Peyer's patch (tissue), 4 donors: ENCODE data around the gene SNX6. TPM values are rescaled to one million over a fixed set of nuclear protein-coding genes. Genes with fewer than 3 reads are reported as not detected.
"Not testable (repeated sequence)": the region's sequence is repeated elsewhere in the genome, so short reads cannot be mapped to it uniquely, and the experiment has no call there.

Source experiments
- DNase-seq, 3 donors: peaks; one replicate each; pipeline ENCODE4 v3.0.0-alpha.2; 2017 to 2019
- H3K27ac ChIP-seq, 4 donors: fragments of 200-600 bp; sonication (generic); one replicate each; pipeline ENCODE4 v1.5.1; 2016 to 2019
- H3K27me3 ChIP-seq, 2 donors: fragments of 200-600 bp; sonication (generic); one replicate each; pipeline ENCODE4 v1.5.1; 2019
- H3K36me3 ChIP-seq, 3 donors: fragments of 200-600 bp; sonication (generic); one replicate each; pipeline ENCODE4 v1.5.1; 2016 to 2019
- H3K4me1 ChIP-seq, 4 donors: fragments of 200-600 bp; sonication (generic); one replicate each; pipeline ENCODE4 v1.5.1; 2016 to 2019
- H3K4me3 ChIP-seq, 4 donors: fragments of 200-600 bp; sonication (generic); 1 replicate in 3 of 4; 2 replicates in 1 of 4; pipeline ENCODE4 v1.5.1; 2016 to 2019; ENCODE audit warnings: mild to moderate bottlenecking in 1 of 4
- H3K9me3 ChIP-seq, 4 donors: fragments of 200-600 bp; sonication (generic); one replicate each; pipeline ENCODE4 v1.5.1; 2016 to 2019; ENCODE audit warnings: mild to moderate bottlenecking in 1 of 4
- CTCF ChIP-seq, 6 experiments: fragments of 450-650 bp in 4 of 6; fragments of 200-600 bp in 2 of 6; sonication (generic) in 1 of 6; IDR thresholded peaks; one replicate each; pipeline ENCODE4 v1.5.1; 2017 to 2019; ENCODE audit warnings: antibody characterized with exemption in 6 of 6, mild to moderate bottlenecking in 3 of 6, moderate library complexity in 1 of 6
- POLR2A ChIP-seq, 2 donors: fragments of 450-650 bp; IDR thresholded peaks; one replicate each; pipeline ENCODE4 v1.5.1; 2017; ENCODE audit warnings: antibody characterized with exemption in 2 of 2, mild to moderate bottlenecking in 2 of 2, moderate library complexity in 2 of 2
- total RNA-seq, 4 donors: library from RNA; depleted of rRNA; stranded (reverse); fragments of >200 nt; gene quantifications; one replicate each; pipeline ENCODE4 v1.1.0, GENCODE V29; 2016

The SNX6 gene
- total RNA-seq, 4 donors from 2014 or later, result 46.8 to 90.2 (median 64.9) TPM

- DNase-seq, result no peak
- H3K27ac ChIP-seq, result no peak overlapping the region
- no peak overlapping the region for H3K4me3 ChIP-seq
- H3K9me3 ChIP-seq, result no peaks in the 10 kb centered on the region
- H3K36me3 ChIP-seq, result no peaks in the 10 kb centered on the region
- TF ChIP-seq CTCF (IDR thresholded peaks at IDR 0.05), result no peak
- no peak for TF ChIP-seq POLR2A (IDR thresholded peaks at IDR 0.05)
- no peaks in the 10 kb centered on the region for H3K4me1 ChIP-seq
- no peaks in the 10 kb centered on the region for H3K27me3 ChIP-seq
Observed at GRCh38 chr14:34646570-34647255, 16.8 kb upstream of the SNX6 start.

GRCh38 chr14:34643361-34643760 is 13.4 kb upstream of the SNX6 start:
- Histone ChIP-seq H3K36me3 (no peaks in the 10 kb centered on the region), H3K9me3 (no peaks in the 10 kb centered on the region), H3K27ac (no peak overlapping the region), H3K4me3 (no peak overlapping the region), H3K27me3 (no peaks in the 10 kb centered on the region), H3K4me1 (no peaks in the 10 kb centered on the region)
- DNase-seq, result no peak
- TF ChIP-seq CTCF (IDR thresholded peaks at IDR 0.05) (no peak), POLR2A (IDR thresholded peaks at IDR 0.05) (no peak)

GRCh38 chr14:34642595-34642994 is 12.6 kb upstream of the SNX6 start:
- Histone ChIP-seq H3K9me3 (no peaks in the 10 kb centered on the region), H3K4me1 (no peaks in the 10 kb centered on the region), H3K27ac (no peak overlapping the region), H3K4me3 (no peak overlapping the region), H3K36me3 (no peaks in the 10 kb centered on the region), H3K27me3 (no peaks in the 10 kb centered on the region)
- no peak for TF ChIP-seq CTCF (IDR thresholded peaks at IDR 0.05)
- TF ChIP-seq POLR2A (IDR thresholded peaks at IDR 0.05), result no peak
- DNase-seq, result no peak

- Histone ChIP-seq H3K27ac (no peak overlapping the region), H3K4me3 (no peak overlapping the region), H3K27me3 (no peaks in the 10 kb centered on the region), H3K36me3 (no peaks in the 10 kb centered on the region), H3K4me1 (no peaks in the 10 kb centered on the region), H3K9me3 (no peaks in the 10 kb centered on the region)
- no peak for DNase-seq
- TF ChIP-seq CTCF (IDR thresholded peaks at IDR 0.05), result no peak
- TF ChIP-seq POLR2A (IDR thresholded peaks at IDR 0.05), result no peak
Observed at GRCh38 chr14:34640826-34641225, 10.9 kb upstream of the SNX6 start.

GRCh38 chr14:34634360-34634771 is 4.4 kb upstream of the SNX6 start:
- not testable (repeated sequence) for H3K36me3 ChIP-seq, H3K4me1 ChIP-seq, H3K4me3 ChIP-seq, H3K27ac ChIP-seq, DNase-seq, H3K9me3 ChIP-seq, H3K27me3 ChIP-seq

- no peak for DNase-seq
- Histone ChIP-seq H3K27ac (no peak overlapping the region), H3K4me3 (no peak overlapping the region), H3K9me3 (no peaks in the 10 kb centered on the region), H3K27me3 (no peaks in the 10 kb centered on the region), H3K36me3 (no peaks in the 10 kb centered on the region), H3K4me1 (peaks cover 0 to 4% (median 0%) of the 10 kb centered on the region in 4 donors)
- TF ChIP-seq POLR2A (IDR thresholded peaks at IDR 0.05), result no peak
- TF ChIP-seq CTCF (IDR thresholded peaks at IDR 0.05), result no peak
Observed at GRCh38 chr14:34633742-34634141, 3.8 kb upstream of the SNX6 start.
